Panc1 (cell line): ENCODE results near the gene NFIB.

Source experiments
- POLR2AphosphoS5 ChIP-seq: IDR thresholded peaks from 2 replicates; pipeline ENCODE4 v1.6.1; 2012; ENCODE audit warnings: mild to moderate bottlenecking, low read depth, low read length, moderate library complexity
- TF ChIP-seq, protein P1 (sequence below): fragments of 450-650 bp; IDR thresholded peaks from 2 replicates; pipeline ENCODE4 v1.5.1; 2017; ENCODE audit warnings: mild to moderate bottlenecking

DNA sequence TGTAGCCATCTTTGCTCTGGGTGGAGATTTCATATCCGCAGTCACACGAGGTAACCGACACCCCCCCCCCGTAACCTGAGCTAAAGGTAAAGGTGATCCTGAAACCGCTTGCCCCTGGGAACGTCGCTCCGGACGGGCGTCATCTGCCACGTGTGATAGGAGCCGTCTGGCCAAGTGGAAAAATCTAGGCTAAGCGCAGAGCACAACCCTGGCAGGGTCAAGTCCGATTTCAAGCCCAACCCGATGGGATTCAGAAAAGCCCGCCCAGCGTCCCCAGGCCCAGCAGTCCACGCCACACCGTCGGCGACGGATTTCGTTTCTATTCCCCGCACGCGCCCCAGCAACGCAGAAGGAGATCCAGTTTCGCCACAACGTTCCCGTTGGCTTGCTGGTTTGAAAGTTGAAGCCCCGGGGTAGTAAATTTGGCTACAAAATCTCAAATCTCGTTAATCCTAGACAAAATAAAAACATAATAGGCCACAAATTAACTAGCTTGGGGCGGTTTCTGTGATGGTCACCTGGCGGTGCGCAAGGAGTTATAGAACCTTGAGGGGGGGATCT, 32.4 kb upstream of the NFIB start:
- TF ChIP-seq, protein P1, sequence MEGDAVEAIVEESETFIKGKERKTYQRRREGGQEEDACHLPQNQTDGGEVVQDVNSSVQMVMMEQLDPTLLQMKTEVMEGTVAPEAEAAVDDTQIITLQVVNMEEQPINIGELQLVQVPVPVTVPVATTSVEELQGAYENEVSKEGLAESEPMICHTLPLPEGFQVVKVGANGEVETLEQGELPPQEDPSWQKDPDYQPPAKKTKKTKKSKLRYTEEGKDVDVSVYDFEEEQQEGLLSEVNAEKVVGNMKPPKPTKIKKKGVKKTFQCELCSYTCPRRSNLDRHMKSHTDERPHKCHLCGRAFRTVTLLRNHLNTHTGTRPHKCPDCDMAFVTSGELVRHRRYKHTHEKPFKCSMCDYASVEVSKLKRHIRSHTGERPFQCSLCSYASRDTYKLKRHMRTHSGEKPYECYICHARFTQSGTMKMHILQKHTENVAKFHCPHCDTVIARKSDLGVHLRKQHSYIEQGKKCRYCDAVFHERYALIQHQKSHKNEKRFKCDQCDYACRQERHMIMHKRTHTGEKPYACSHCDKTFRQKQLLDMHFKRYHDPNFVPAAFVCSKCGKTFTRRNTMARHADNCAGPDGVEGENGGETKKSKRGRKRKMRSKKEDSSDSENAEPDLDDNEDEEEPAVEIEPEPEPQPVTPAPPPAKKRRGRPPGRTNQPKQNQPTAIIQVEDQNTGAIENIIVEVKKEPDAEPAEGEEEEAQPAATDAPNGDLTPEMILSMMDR = no peak
- no peak for TF ChIP-seq POLR2AphosphoS5
